Prostate gland (tissue), 2 donors: Measurements from ENCODE around the gene LRRC74B.

ENCODE experiments used
- POLR2A ChIP-seq: fragments of 450-650 bp; IDR thresholded peaks from one replicate; pipeline ENCODE4 v1.6.1; 2016; ENCODE audit warnings: antibody characterized with exemption, mild to moderate bottlenecking
- TF ChIP-seq, protein P1 (sequence below), 4 experiments: fragments of 200-600 bp in 2 of 4; fragments of 450-650 bp in 2 of 4; sonication (generic) in 2 of 4; IDR thresholded peaks; 1 replicate in 3 of 4; 2 replicates in 1 of 4; pipeline ENCODE4 v1.5.1; 2016 to 2019; ENCODE audit warnings: antibody characterized with exemption in 4 of 4, mild to moderate bottlenecking in 2 of 4, moderate library complexity in 2 of 4

DNA sequence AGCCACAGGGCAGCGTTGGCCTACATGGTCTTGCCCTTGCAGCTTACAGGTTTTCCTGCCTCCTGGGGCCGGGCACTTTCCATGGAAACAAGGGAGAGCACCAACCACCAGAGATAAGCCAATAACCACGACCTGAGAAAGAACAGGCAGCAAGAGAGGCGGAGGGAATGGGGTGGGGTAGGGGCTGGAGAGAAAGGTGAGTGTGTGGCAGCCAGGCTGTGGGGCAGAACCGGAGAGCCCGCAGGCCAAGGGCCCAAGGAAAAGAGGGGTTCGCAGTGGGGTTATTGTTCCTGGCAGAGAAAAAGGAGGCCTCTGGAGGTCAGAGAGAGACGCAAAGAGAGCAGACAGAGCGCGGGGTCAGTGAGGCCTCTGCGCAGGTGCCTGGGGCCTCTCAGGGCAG, 33.2 kb downstream of the LRRC74B start:
- no peak for TF ChIP-seq POLR2A
- TF ChIP-seq, protein P1, sequence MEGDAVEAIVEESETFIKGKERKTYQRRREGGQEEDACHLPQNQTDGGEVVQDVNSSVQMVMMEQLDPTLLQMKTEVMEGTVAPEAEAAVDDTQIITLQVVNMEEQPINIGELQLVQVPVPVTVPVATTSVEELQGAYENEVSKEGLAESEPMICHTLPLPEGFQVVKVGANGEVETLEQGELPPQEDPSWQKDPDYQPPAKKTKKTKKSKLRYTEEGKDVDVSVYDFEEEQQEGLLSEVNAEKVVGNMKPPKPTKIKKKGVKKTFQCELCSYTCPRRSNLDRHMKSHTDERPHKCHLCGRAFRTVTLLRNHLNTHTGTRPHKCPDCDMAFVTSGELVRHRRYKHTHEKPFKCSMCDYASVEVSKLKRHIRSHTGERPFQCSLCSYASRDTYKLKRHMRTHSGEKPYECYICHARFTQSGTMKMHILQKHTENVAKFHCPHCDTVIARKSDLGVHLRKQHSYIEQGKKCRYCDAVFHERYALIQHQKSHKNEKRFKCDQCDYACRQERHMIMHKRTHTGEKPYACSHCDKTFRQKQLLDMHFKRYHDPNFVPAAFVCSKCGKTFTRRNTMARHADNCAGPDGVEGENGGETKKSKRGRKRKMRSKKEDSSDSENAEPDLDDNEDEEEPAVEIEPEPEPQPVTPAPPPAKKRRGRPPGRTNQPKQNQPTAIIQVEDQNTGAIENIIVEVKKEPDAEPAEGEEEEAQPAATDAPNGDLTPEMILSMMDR (IDR thresholded peaks at IDR 0.05), result no peak
